Neural cell (in vitro differentiated cells): Measurements from ENCODE around the gene ZDHHC8. TPM values are rescaled to one million over a fixed set of nuclear protein-coding genes. Genes with fewer than 3 reads are reported as not detected.

ENCODE experiments used
- H2AFZ ChIP-seq: fragments of 200-600, 300-800 bp; sonication (generic), shearing (Covaris generic); 2 replicates; pipeline ENCODE4 v1.6.0; 2014; ENCODE audit warnings: low read depth, mild to moderate bottlenecking, antibody characterized with exemption, low read length, moderate library complexity
- H3F3A ChIP-seq: fragments of 200-600 bp; shearing (Covaris generic); 2 replicates; pipeline ENCODE4 v1.6.1; 2016; ENCODE audit warnings: mild to moderate bottlenecking, moderate library complexity, mixed read lengths, antibody characterized with exemption, low read length; ENCODE audit not compliant: insufficient read depth, poor library complexity, severe bottlenecking
- H3K27ac ChIP-seq: fragments of 200-600, 300-800 bp; sonication (generic), shearing (Covaris generic); 2 replicates; pipeline ENCODE4 v1.5.1; 2014; ENCODE audit warnings: mild to moderate bottlenecking, low read length, moderate library complexity
- H3K27me3 ChIP-seq: fragments of 300-800, 200-600 bp; sonication (generic), shearing (Covaris generic); 2 replicates; pipeline ENCODE4 v1.6.0; 2014; ENCODE audit warnings: mild to moderate bottlenecking, low read depth, low read length, moderate library complexity; ENCODE audit not compliant: insufficient read depth
- H3K36me3 ChIP-seq: fragments of 300-800, 200-600 bp; sonication (generic), shearing (Covaris generic); 2 replicates; pipeline ENCODE4 v1.5.1; 2014; ENCODE audit warnings: mild to moderate bottlenecking, antibody characterized with exemption, low read length, moderate library complexity; ENCODE audit not compliant: insufficient read depth
- H3K4me2 ChIP-seq: fragments of 300-800, 200-600 bp; sonication (generic), shearing (Covaris generic); 2 replicates; pipeline ENCODE4 v1.6.0; 2014; ENCODE audit warnings: mild to moderate bottlenecking, low read length
- H3K4me3 ChIP-seq: fragments of 300-800, 200-600 bp; sonication (generic), shearing (Covaris generic); 2 replicates; pipeline ENCODE4 v1.5.1; 2014; ENCODE audit warnings: mild to moderate bottlenecking, low read length, moderate library complexity
- H3K79me2 ChIP-seq: fragments of 200-600 bp; shearing (Covaris generic); replicated peaks from 2 replicates; pipeline ENCODE4 v1.6.0; 2014; ENCODE audit warnings: mild to moderate bottlenecking, low read length, moderate library complexity; ENCODE audit not compliant: insufficient read depth
- H3K9ac ChIP-seq: fragments of 300-800, 200-600 bp; sonication (generic), shearing (Covaris generic); 2 replicates; pipeline ENCODE4 v1.6.1; 2016; ENCODE audit warnings: mild to moderate bottlenecking, low read length, mixed read lengths
- H3K9me2 ChIP-seq: fragments of 200-600 bp; shearing (Covaris generic); 2 replicates; pipeline ENCODE4 v1.6.1; 2016; ENCODE audit warnings: mild to moderate bottlenecking, low read length, mixed read lengths; ENCODE audit not compliant: insufficient read depth
- H3K9me3 ChIP-seq: fragments of 200-600, 300-800 bp; sonication (generic), shearing (Covaris generic); 2 replicates; pipeline ENCODE4 v1.6.1; 2016; ENCODE audit warnings: mild to moderate bottlenecking, mixed run types, low read length, moderate library complexity, mixed read lengths
- H4K20me1 ChIP-seq: fragments of 200-600 bp; shearing (Covaris generic); 2 replicates; pipeline ENCODE4 v1.6.1; 2016; ENCODE audit warnings: mild to moderate bottlenecking, mixed run types; ENCODE audit not compliant: insufficient read depth
- EP300 ChIP-seq: fragments of 450-650 bp; conservative IDR thresholded peaks from 2 replicates; pipeline ENCODE4 v1.6.1; 2014; ENCODE audit warnings: antibody characterized with exemption, mild to moderate bottlenecking, moderate library complexity; ENCODE audit not compliant: poor library complexity, severe bottlenecking
- EZH2 ChIP-seq: fragments of 200-600, 300-800 bp; shearing (Covaris generic), sonication (generic); IDR thresholded peaks from 2 replicates; pipeline ENCODE4 v1.6.1; 2014; ENCODE audit warnings: antibody characterized with exemption, low read length, borderline replicate concordance, mild to moderate bottlenecking; ENCODE audit not compliant: insufficient read depth, poor library complexity, severe bottlenecking
- MXI1 ChIP-seq: fragments of 450-650 bp; conservative IDR thresholded peaks from 2 replicates; pipeline ENCODE4 v1.6.1; 2014; ENCODE audit warnings: antibody characterized with exemption, mild to moderate bottlenecking; ENCODE audit not compliant: poor library complexity, severe bottlenecking
- POLR2AphosphoS5 ChIP-seq: IDR thresholded peaks from 2 replicates; pipeline ENCODE4 v1.6.1; 2012
- RAD21 ChIP-seq: fragments of 450-650 bp; conservative IDR thresholded peaks from 2 replicates; pipeline ENCODE4 v1.6.1; 2014; ENCODE audit warnings: antibody characterized with exemption, mild to moderate bottlenecking, moderate library complexity
- SMC3 ChIP-seq: fragments of 450-650 bp; conservative IDR thresholded peaks from 2 replicates; pipeline ENCODE4 v1.6.1; 2014; ENCODE audit warnings: antibody characterized with exemption, mild to moderate bottlenecking, moderate library complexity; ENCODE audit not compliant: poor library complexity
- TAF1 ChIP-seq: IDR thresholded peaks from 2 replicates; pipeline ENCODE4 v1.6.1; 2012; ENCODE audit warnings: low read depth
- polyA plus RNA-seq: library from polyadenylated mRNA; depleted of rRNA; stranded (reverse); fragments of >200 nt; gene quantifications from 2 replicates; pipeline ENCODE4 v1.2.3, GENCODE V29; 2014
- TF ChIP-seq, protein P1 (sequence below): fragments of 450-650 bp; IDR thresholded peaks from 2 replicates; pipeline ENCODE4 v1.5.1; 2014; ENCODE audit warnings: antibody characterized with exemption, mild to moderate bottlenecking, moderate library complexity; ENCODE audit not compliant: poor library complexity, severe bottlenecking
- TF ChIP-seq, protein P2 (sequence below): IDR thresholded peaks from 2 replicates; pipeline ENCODE4 v1.6.1; 2012; ENCODE audit warnings: borderline replicate concordance

Gene ZDHHC8
- polyA plus RNA-seq, 1 donor from 2014 or later, result 4.5 TPM

DNA sequence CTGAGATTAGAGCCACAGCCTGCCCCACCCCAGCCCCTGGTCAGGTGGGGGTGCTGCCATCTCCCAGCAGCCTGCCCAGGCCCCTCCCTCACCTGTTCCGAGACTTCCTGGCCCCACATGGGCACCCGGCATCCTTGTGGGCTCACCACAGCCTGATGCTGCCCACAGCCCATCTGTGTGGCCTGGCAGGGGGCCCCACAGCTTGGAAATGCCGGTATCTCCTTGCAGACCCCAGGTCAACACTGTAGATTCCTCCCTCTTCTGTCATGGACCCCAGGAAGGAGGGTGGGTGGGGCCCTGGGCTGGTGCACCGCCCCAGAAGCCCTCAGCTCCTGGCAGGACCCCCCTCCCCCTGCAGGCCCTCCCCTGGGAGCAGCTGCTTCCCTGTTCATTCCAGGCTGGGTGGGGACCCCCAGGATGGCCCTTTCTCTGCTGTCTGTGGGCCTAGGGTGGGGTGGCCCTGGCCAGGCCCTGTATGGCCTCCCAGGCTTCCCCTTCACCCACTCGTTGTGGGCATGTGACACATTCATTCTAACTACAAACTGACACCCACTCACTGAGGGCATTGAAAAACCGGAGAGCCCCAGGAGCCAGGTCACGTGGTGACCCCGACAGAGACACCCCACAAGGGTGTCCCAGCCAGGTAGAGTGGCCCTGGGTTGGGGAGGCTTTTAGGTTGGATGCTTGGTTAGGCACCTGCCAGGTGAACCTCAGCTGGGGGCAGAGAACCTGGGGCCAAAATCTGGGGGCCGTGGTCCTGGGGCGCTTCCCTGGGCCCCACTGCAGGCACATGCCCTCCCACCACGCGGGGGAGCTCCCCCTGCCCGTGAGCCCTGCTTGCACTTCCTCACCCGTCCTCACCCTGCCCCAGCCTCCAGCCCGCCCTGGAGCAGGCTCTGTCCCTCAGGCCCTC is 63.3 kb downstream of the ZDHHC8 start:
- H3K27ac ChIP-seq, result no peak overlapping the region
- TF ChIP-seq, protein P1, sequence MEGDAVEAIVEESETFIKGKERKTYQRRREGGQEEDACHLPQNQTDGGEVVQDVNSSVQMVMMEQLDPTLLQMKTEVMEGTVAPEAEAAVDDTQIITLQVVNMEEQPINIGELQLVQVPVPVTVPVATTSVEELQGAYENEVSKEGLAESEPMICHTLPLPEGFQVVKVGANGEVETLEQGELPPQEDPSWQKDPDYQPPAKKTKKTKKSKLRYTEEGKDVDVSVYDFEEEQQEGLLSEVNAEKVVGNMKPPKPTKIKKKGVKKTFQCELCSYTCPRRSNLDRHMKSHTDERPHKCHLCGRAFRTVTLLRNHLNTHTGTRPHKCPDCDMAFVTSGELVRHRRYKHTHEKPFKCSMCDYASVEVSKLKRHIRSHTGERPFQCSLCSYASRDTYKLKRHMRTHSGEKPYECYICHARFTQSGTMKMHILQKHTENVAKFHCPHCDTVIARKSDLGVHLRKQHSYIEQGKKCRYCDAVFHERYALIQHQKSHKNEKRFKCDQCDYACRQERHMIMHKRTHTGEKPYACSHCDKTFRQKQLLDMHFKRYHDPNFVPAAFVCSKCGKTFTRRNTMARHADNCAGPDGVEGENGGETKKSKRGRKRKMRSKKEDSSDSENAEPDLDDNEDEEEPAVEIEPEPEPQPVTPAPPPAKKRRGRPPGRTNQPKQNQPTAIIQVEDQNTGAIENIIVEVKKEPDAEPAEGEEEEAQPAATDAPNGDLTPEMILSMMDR, result no peak
- TF ChIP-seq EP300 (no peak), POLR2AphosphoS5 (no peak), SMC3 (no peak), TAF1 (no peak), RAD21 (no peak)
- TF ChIP-seq, protein P2, sequence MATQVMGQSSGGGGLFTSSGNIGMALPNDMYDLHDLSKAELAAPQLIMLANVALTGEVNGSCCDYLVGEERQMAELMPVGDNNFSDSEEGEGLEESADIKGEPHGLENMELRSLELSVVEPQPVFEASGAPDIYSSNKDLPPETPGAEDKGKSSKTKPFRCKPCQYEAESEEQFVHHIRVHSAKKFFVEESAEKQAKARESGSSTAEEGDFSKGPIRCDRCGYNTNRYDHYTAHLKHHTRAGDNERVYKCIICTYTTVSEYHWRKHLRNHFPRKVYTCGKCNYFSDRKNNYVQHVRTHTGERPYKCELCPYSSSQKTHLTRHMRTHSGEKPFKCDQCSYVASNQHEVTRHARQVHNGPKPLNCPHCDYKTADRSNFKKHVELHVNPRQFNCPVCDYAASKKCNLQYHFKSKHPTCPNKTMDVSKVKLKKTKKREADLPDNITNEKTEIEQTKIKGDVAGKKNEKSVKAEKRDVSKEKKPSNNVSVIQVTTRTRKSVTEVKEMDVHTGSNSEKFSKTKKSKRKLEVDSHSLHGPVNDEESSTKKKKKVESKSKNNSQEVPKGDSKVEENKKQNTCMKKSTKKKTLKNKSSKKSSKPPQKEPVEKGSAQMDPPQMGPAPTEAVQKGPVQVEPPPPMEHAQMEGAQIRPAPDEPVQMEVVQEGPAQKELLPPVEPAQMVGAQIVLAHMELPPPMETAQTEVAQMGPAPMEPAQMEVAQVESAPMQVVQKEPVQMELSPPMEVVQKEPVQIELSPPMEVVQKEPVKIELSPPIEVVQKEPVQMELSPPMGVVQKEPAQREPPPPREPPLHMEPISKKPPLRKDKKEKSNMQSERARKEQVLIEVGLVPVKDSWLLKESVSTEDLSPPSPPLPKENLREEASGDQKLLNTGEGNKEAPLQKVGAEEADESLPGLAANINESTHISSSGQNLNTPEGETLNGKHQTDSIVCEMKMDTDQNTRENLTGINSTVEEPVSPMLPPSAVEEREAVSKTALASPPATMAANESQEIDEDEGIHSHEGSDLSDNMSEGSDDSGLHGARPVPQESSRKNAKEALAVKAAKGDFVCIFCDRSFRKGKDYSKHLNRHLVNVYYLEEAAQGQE, result no peak
- no peak overlapping the region for H2AFZ ChIP-seq
- H3K4me3 ChIP-seq, result no peak overlapping the region
- H3K36me3 ChIP-seq, result no peaks in the 10 kb centered on the region
- H3K79me2 ChIP-seq, result no peaks in the 10 kb centered on the region
- no peak overlapping the region for H3K9ac ChIP-seq
- H4K20me1 ChIP-seq, result no peaks in the 10 kb centered on the region
- no peaks in the 10 kb centered on the region for H3F3A ChIP-seq
- H3K27me3 ChIP-seq, result no peaks in the 10 kb centered on the region
- H3K9me3 ChIP-seq, result no peaks in the 10 kb centered on the region
- no peak overlapping the region for H3K4me2 ChIP-seq
- no peaks in the 10 kb centered on the region for H3K9me2 ChIP-seq

DNA sequence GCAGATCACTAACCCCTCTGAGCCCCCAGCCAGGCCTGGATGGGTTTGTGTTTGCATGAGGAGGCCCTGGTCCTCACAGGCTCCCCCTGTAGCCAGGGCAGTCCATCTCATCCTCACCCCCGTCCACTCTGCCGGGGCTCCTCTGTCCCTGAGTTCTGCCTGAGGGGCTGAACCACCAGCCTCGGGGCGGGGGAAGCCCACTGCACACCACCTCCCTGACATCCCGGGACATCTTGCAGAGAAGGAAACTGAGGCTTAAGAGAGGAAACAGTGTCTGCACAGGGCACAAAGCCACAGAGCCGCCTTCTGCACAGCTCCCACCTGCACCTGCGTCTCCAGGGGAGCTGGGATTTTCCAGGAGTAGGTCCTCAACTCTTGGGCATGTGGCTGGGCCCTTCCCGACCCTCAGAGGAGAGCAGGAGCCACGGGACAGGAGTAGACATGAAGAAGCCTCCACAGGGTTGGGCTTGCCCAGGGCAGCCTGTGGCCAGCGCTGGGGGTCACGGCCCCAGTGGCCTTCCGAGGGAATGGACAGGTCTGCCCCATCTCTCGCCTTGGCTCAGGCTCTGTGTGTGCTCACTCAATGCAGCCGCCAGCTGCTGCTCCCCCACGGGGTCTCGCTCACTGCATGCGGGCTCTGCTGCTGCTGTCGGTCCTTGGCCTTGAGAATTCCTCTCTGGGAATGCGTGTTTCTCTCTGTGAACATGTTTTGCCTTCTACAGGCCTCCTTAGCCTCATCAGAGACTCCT is 64.7 kb downstream of the ZDHHC8 start:
- no peaks in the 10 kb centered on the region for H4K20me1 ChIP-seq
- TF ChIP-seq SMC3 (no peak), TAF1 (no peak), POLR2AphosphoS5 (no peak), MXI1 (no peak), EZH2 (no peak), EP300 (no peak), RAD21 (no peak)
- TF ChIP-seq, protein P2, result no peak
- TF ChIP-seq, protein P1, result no peak
- no peak overlapping the region for H3K4me3 ChIP-seq
- no peak overlapping the region for H3K27ac ChIP-seq
- no peaks in the 10 kb centered on the region for H3K9me2 ChIP-seq
- H3K27me3 ChIP-seq, result no peaks in the 10 kb centered on the region
- no peaks in the 10 kb centered on the region for H3K79me2 ChIP-seq
- no peaks in the 10 kb centered on the region for H3K9me3 ChIP-seq
- no peak overlapping the region for H3K4me2 ChIP-seq
- H2AFZ ChIP-seq, result no peak overlapping the region
- H3K9ac ChIP-seq, result no peak overlapping the region
- no peaks in the 10 kb centered on the region for H3K36me3 ChIP-seq
- no peaks in the 10 kb centered on the region for H3F3A ChIP-seq
